Brain microvascular endothelial cell (primary cell): ENCODE data around the gene LGALS9C.
A peak's percentile ranks its signal among the peaks of the same experiment; 100 is the strongest.
"Not testable (repeated sequence)": the region's sequence is repeated elsewhere in the genome, so short reads cannot be mapped to it uniquely, and the experiment has no call there.

Source experiments
- DNase-seq: peaks from one replicate; pipeline ENCODE4 v3.0.0-alpha.2; 2020
- H3K27ac ChIP-seq: fragments of 250-450 bp; sonication (Bioruptor Pico); 2 replicates; pipeline ENCODE4 v1.5.1; 2020; ENCODE audit warnings: mild to moderate bottlenecking, moderate library complexity
- H3K27me3 ChIP-seq: fragments of 250-450 bp; sonication (Bioruptor Pico); replicated peaks from 2 replicates; pipeline ENCODE4 v1.5.1; 2020; ENCODE audit warnings: mild to moderate bottlenecking
- H3K36me3 ChIP-seq: fragments of 250-450 bp; sonication (Bioruptor Pico); replicated peaks from 2 replicates; pipeline ENCODE4 v1.5.1; 2020; ENCODE audit warnings: mild to moderate bottlenecking
- H3K4me3 ChIP-seq: 2 replicates; pipeline ENCODE4 v1.5.1; 2011; ENCODE audit warnings: low read depth, mild to moderate bottlenecking, control low read depth, low read length, moderate library complexity
- in situ Hi-C: cut with HindIII; loops from 2 replicates; pipeline ENCODE4 v1.10.0; 2017; ENCODE audit warnings: low sequenced_read_pairs, low pct_ligation_motif_present

LGALS9C gene

GRCh38 chr17:18468472-18469171 lies 8.0 kb upstream of the LGALS9C start:
- H3K27me3 ChIP-seq, H3K4me3 ChIP-seq, H3K36me3 ChIP-seq, in situ Hi-C loops, H3K27ac ChIP-seq, DNase-seq: not testable (repeated sequence)

DNA sequence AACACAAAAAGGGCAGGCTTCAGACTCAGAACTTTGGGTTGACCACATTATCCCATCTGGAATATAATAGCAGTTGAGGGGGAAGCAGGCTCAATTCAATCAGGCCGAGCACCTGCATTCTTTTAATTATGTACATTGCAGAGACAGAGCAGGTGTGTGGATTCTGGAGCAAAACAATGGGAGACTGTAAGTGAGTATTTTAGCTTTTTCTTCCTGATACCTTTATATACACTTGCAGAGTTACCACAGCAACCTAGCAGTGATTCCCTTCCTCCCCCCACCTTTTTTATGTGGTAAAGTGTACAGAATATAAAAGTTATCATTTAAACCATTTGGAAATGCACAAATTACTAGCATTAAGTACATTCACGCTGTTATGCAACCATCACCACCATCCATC lies 6.8 kb upstream of the LGALS9C start:
- DNase-seq, H3K36me3 ChIP-seq, H3K27ac ChIP-seq, H3K27me3 ChIP-seq, in situ Hi-C loops, H3K4me3 ChIP-seq: not testable (repeated sequence)

DNA sequence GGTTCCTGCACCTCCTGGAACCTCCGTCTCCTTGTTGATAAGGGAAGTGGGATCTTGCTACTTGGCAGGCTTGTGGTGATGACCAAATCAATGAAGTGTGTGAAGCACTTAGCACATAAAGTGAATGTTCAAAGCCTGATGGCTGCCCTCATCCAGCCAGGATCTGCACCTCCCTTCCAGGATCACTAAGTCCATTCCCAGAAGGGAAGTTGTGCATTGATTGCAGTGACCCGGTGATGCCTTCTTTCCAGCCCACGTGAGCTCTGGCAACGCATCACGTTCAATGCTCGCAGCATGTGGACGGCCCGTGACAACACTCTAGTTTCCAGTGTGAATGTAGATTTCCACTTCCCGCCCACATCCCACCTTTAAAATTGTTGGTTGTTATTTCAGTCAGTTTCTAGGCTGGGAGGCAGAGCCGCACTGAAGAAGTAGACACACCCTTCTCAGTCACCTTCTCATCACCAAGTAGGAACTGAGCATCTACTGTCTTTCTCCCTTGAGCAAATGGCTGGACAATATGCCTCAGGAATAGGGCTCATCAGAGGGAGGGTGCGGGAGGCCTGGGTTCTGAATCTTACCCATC lies 6.2 kb upstream of the LGALS9C start:
- H3K4me3 ChIP-seq, DNase-seq, H3K27ac ChIP-seq, H3K27me3 ChIP-seq, H3K36me3 ChIP-seq, in situ Hi-C loops: not testable (repeated sequence)

- in situ Hi-C loops, DNase-seq, H3K36me3 ChIP-seq, H3K27me3 ChIP-seq, H3K27ac ChIP-seq, H3K4me3 ChIP-seq: not testable (repeated sequence)
These were observed 2.6 kb upstream of the LGALS9C start for GRCh38 chr17:18473967-18474366.

DNA sequence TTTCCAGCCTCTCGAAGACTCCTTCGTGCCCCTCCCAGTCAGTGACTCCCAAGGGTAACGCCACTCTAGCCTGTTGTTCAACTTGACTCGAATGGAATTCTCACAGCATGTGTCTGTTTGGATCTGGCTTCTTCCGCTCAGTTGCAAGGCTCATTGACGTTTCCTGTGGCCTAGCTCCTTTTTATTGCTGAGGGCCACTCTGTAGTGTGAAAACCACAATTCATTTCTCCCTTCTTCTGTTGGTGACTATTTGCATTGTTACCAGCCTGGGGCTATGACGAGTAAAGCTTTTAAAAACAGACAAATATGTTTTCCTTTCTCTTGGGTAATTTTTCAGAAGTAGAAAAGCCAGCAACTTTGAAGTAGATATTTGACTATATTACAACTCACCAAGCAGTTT lies 1.8 kb upstream of the LGALS9C start:
- H3K4me3 ChIP-seq, H3K27me3 ChIP-seq, H3K36me3 ChIP-seq, H3K27ac ChIP-seq, in situ Hi-C loops: not testable (repeated sequence)
- DNase-seq: peak; percentile 44

DNA sequence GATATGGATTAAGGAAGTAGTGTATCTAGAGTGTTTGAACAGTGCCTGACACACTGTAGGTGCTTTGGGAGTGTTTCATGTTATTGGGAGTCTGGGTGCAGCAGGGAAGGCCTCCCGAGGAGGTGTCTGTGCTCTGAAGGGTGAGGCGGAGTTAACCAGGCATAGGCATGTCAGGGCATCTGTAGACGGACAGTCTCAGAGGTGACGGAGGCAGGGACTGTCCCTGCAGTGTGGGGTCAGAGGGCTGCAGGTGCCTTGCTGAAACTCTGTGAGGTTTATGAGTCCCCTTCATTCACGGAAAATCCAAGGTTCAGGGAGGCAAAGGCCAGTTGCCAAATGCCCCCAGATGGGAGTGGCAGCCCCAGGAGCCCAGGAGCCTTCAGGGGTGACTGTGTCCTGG lies 778 bp downstream of the LGALS9C start:
- H3K27me3 ChIP-seq, DNase-seq, in situ Hi-C loops, H3K36me3 ChIP-seq, H3K4me3 ChIP-seq, H3K27ac ChIP-seq: not testable (repeated sequence)

- in situ Hi-C loops, DNase-seq: not testable (repeated sequence)
These were observed 1.8 kb downstream of the LGALS9C start for GRCh38 chr17:18478362-18478761.

DNA sequence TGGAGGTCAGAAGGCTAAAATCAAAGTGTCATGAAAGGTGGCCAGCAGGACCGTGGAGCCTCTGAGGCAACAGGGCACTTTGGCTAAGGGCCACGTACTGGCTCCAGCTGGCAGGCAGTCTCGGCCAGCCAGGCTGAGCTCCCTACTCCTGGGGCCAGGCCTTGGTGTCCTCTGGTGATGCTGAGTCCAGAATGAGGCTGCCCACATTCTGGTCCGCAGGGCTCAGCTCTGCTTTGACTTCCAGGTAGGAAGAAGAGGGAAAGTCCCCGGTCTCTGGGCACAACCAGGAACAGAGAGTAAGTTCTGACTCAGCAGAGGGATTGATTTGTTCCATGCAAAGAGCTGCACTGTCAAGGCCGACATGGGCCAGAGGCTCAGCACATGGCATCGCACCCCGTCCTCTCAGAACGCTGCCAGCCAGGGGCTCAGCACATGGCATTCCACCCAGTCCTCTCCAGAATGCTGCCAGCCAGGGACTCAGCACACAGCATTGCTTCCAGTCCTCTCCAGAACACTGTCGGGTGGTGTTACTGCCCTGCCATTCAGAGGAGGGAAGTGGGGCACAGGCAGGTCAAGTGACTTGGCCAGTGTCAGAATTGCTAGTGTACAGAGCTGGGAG lies 2.5 kb downstream of the LGALS9C start:
- in situ Hi-C loops, DNase-seq, H3K27me3 ChIP-seq, H3K27ac ChIP-seq, H3K4me3 ChIP-seq, H3K36me3 ChIP-seq: not testable (repeated sequence)

More at GRCh38 chr17:18478362-18478761, 1.8 kb downstream of the LGALS9C start:
- not testable (repeated sequence) for H3K27me3 ChIP-seq, H3K36me3 ChIP-seq, H3K4me3 ChIP-seq, H3K27ac ChIP-seq

DNA sequence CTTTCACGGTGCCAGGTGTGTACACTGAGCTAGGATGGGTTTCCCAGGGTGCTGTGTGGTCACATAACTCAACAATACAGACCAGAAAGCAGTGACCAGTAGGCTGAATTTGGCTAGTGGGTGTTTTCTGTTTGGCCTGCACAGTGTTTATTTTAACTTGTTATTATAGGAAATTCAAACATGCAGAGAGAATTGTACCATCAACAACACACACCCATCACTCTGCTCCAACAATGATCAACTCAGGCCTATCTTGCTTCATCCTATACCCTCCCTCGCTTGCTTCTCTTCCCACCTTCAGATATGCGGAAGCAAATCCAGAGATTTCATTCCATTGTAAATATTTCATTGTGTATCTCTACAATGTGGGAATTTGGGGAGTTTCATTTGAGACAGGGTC lies 5.2 kb downstream of the LGALS9C start:
- in situ Hi-C loops, DNase-seq, H3K27me3 ChIP-seq, H3K36me3 ChIP-seq, H3K27ac ChIP-seq, H3K4me3 ChIP-seq: not testable (repeated sequence)

GRCh38 chr17:18485936-18486464 lies 9.4 kb downstream of the LGALS9C start:
- in situ Hi-C loops, DNase-seq: not testable (repeated sequence)

GRCh38 chr17:18487633-18488032 lies 11.0 kb downstream of the LGALS9C start:
- H3K4me3 ChIP-seq, H3K27ac ChIP-seq, H3K36me3 ChIP-seq, DNase-seq, H3K27me3 ChIP-seq, in situ Hi-C loops: not testable (repeated sequence)

More at GRCh38 chr17:18485936-18486464, 9.4 kb downstream of the LGALS9C start:
- H3K27ac ChIP-seq, H3K27me3 ChIP-seq, H3K4me3 ChIP-seq, H3K36me3 ChIP-seq: not testable (repeated sequence)

GRCh38 chr17:18488622-18489021 lies 12.0 kb downstream of the LGALS9C start:
- in situ Hi-C loops, H3K4me3 ChIP-seq, H3K36me3 ChIP-seq, H3K27ac ChIP-seq, DNase-seq, H3K27me3 ChIP-seq: not testable (repeated sequence)

DNA sequence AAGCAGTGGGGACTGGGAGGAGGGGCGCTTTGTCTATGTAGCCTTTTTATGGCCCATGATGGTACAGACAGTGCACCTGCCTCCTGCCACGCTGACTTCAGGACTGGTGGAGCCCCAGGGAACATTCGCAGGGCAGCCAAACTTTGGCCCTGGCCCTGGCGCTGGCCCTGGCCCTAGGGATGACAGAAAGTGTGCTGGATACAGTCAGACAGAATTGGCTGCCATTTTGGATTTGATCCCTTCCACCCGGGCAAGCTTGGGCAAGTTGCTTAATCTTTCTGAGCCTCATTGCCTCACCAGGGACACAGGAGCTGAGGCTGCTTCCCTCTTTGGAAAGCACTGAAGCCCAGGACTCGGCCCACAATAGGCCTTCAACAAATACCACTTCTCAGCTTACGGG lies 13.4 kb downstream of the LGALS9C start:
- H3K36me3 ChIP-seq, in situ Hi-C loops, DNase-seq, H3K4me3 ChIP-seq, H3K27ac ChIP-seq, H3K27me3 ChIP-seq: not testable (repeated sequence)

DNA sequence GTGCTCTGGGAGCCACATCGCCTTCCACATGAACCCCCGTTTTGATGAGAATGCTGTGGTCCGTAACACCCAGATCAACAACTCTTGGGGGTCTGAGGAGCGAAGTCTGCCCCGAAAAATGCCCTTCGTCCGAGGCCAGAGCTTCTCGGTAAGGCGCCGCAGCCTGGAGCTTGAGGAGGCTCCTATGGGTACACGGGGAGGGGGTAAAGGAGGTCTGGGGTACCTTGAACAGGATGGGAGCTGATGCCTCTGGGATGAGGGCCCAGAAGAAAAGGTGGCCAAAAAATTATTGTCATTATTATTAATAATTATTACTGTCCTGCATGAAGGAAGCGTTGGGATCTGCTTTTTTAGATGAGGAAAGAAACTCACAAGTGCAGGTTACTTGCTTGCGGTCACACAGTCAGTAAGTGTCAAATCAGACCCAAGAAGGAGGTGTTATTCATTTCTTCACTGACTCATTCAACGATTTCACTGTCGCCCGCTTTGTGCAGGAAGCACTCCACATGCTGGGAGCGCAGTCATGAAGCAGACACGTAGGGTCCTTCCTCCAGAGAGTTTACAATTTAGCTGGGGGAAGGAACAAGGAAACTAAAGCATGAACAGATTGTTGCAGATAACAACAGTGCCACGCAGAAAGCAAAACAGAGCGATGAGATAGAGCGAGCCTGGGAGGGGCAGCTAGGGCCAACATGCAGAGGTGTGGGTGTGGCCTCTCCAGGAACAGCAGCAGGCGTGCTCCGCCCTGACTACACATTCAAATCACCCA lies 16.3 kb downstream of the LGALS9C start:
- H3K27ac ChIP-seq, in situ Hi-C loops, H3K4me3 ChIP-seq, H3K36me3 ChIP-seq, H3K27me3 ChIP-seq: not testable (repeated sequence)
- DNase-seq: peak; percentile 14
